ENCODE data around the gene PHLPP1. TPM values are rescaled to one million over a fixed set of nuclear protein-coding genes. Genes with fewer than 3 reads are reported as not detected.

The PHLPP1 gene
- total RNA-seq, 1 donor from 2014 or later: 13.3 TPM

- DNase-seq (ENCODE audit: low read depth): no peak
- no peaks in the 10 kb centered on the region for H3K36me3 ChIP-seq (ENCODE audit: insufficient read depth, low read length)
- no peak overlapping the region for H3K4me3 Mint-ChIP-seq (ENCODE audit: unreplicated experiment)
- peaks cover 64% of the 10 kb centered on the region for H3K4me1 Mint-ChIP-seq (ENCODE audit: low read depth, unreplicated experiment)
- no peaks in the 10 kb centered on the region for H3K36me3 Mint-ChIP-seq (ENCODE audit: low read depth, unreplicated experiment)
- no peak for FAIRE-seq
- no peaks in the 10 kb centered on the region for H3K9me3 Mint-ChIP-seq (ENCODE audit: unreplicated experiment)
- no peaks in the 10 kb centered on the region for H3K27me3 Mint-ChIP-seq (ENCODE audit: low read depth, unreplicated experiment)
- peak overlapping the region; percentile 34 for H3K27ac Mint-ChIP-seq (ENCODE audit: unreplicated experiment)
- H3K79me2 ChIP-seq (ENCODE audit: insufficient read depth, low read length): peaks cover 55% of the 10 kb centered on the region
- peaks cover 6% of the 10 kb centered on the region for H4K20me1 ChIP-seq (ENCODE audit: insufficient read depth, low read length)
- H3K9ac ChIP-seq (ENCODE audit: low read length): no peak overlapping the region
- H3K4me1 ChIP-seq (ENCODE audit: insufficient read depth, low read length): peaks cover 7% of the 10 kb centered on the region
- H3K27me3 ChIP-seq (ENCODE audit: insufficient read depth, low read length): no peaks in the 10 kb centered on the region
- no peak for TF ChIP-seq CTCF (IDR thresholded peaks at IDR 0.05; ENCODE audit: insufficient read depth, low read depth, low read length)
- no peak for TF ChIP-seq EZH2 (IDR thresholded peaks at IDR 0.05; ENCODE audit: insufficient read depth, low read length)
- H3K27ac ChIP-seq (ENCODE audit: low read depth, low read length): no peak overlapping the region
- H3K4me2 ChIP-seq (ENCODE audit: low read length): no peak overlapping the region
- H2AFZ ChIP-seq (ENCODE audit: low read depth, low read length): no peak overlapping the region
- H3K9me3 ChIP-seq (ENCODE audit: insufficient read depth, low read depth, low read length): no peaks in the 10 kb centered on the region
- H3K4me3 ChIP-seq (ENCODE audit: insufficient read depth, low read depth, low read length): no peak overlapping the region
These were observed 72.8 kb downstream of the PHLPP1 start for GRCh38 chr18:62788111-62788510.

- Mint-ChIP-seq H3K9me3 (ENCODE audit: unreplicated experiment) (no peaks in the 10 kb centered on the region), H3K27ac (ENCODE audit: unreplicated experiment) (peak overlapping the region; percentile 64), H3K36me3 (ENCODE audit: low read depth, unreplicated experiment) (no peaks in the 10 kb centered on the region), H3K27me3 (ENCODE audit: low read depth, unreplicated experiment) (no peaks in the 10 kb centered on the region), H3K4me1 (ENCODE audit: low read depth, unreplicated experiment) (peaks cover 60% of the 10 kb centered on the region), H3K4me3 (ENCODE audit: unreplicated experiment) (peak overlapping the region; percentile 36)
- DNase-seq (ENCODE audit: low read depth) (peak; percentile 50), FAIRE-seq (no peak)
- Histone ChIP-seq H3K27me3 (ENCODE audit: insufficient read depth, low read length) (no peaks in the 10 kb centered on the region), H3K27ac (ENCODE audit: low read depth, low read length) (no peak overlapping the region), H2AFZ (ENCODE audit: low read depth, low read length) (no peak overlapping the region), H4K20me1 (ENCODE audit: insufficient read depth, low read length) (peaks cover 6% of the 10 kb centered on the region), H3K9ac (ENCODE audit: low read length) (no peak overlapping the region), H3K79me2 (ENCODE audit: insufficient read depth, low read length) (peaks cover 59% of the 10 kb centered on the region), H3K4me1 (ENCODE audit: insufficient read depth, low read length) (peaks cover 7% of the 10 kb centered on the region), H3K4me3 (ENCODE audit: insufficient read depth, low read depth, low read length) (no peak overlapping the region), H3K36me3 (ENCODE audit: insufficient read depth, low read length) (no peaks in the 10 kb centered on the region), H3K4me2 (ENCODE audit: low read length) (no peak overlapping the region), H3K9me3 (ENCODE audit: insufficient read depth, low read depth, low read length) (no peaks in the 10 kb centered on the region)
- no peak for TF ChIP-seq CTCF (IDR thresholded peaks at IDR 0.05; ENCODE audit: insufficient read depth, low read depth, low read length)
- no peak for TF ChIP-seq EZH2 (IDR thresholded peaks at IDR 0.05; ENCODE audit: insufficient read depth, low read length)
These were observed 73.5 kb downstream of the PHLPP1 start for GRCh38 chr18:62788876-62789275.

GRCh38 chr18:62790871-62791772 is 75.8 kb downstream of the PHLPP1 start:
- no peak for TF ChIP-seq EZH2 (IDR thresholded peaks at IDR 0.05; ENCODE audit: insufficient read depth, low read length)
- no peak for TF ChIP-seq CTCF (IDR thresholded peaks at IDR 0.05; ENCODE audit: insufficient read depth, low read depth, low read length)
- no peak overlapping the region for H2AFZ ChIP-seq (ENCODE audit: low read depth, low read length)
- H3K27me3 ChIP-seq (ENCODE audit: insufficient read depth, low read length): no peaks in the 10 kb centered on the region
- H3K27ac ChIP-seq (ENCODE audit: low read depth, low read length): no peak overlapping the region
- peaks cover 50% of the 10 kb centered on the region for H3K79me2 ChIP-seq (ENCODE audit: insufficient read depth, low read length)
- peak overlapping the region; percentile 37 for H3K27ac Mint-ChIP-seq (ENCODE audit: unreplicated experiment)
- no peaks in the 10 kb centered on the region for H4K20me1 ChIP-seq (ENCODE audit: insufficient read depth, low read length)
- peak overlapping the region; percentile 1 for H3K4me3 Mint-ChIP-seq (ENCODE audit: unreplicated experiment)
- no peaks in the 10 kb centered on the region for H3K36me3 ChIP-seq (ENCODE audit: insufficient read depth, low read length)
- DNase-seq (ENCODE audit: low read depth) (peak; percentile 74), FAIRE-seq (no peak)
- H3K4me2 ChIP-seq (ENCODE audit: low read length): peak overlapping the region; percentile 74
- H3K4me1 ChIP-seq (ENCODE audit: insufficient read depth, low read length): peaks cover 2% of the 10 kb centered on the region
- no peaks in the 10 kb centered on the region for H3K27me3 Mint-ChIP-seq (ENCODE audit: low read depth, unreplicated experiment)
- no peaks in the 10 kb centered on the region for H3K9me3 Mint-ChIP-seq (ENCODE audit: unreplicated experiment)
- no peaks in the 10 kb centered on the region for H3K36me3 Mint-ChIP-seq (ENCODE audit: low read depth, unreplicated experiment)
- peaks cover 41% of the 10 kb centered on the region for H3K4me1 Mint-ChIP-seq (ENCODE audit: low read depth, unreplicated experiment)
- H3K4me3 ChIP-seq (ENCODE audit: insufficient read depth, low read depth, low read length): no peak overlapping the region
- H3K9me3 ChIP-seq (ENCODE audit: insufficient read depth, low read depth, low read length): no peaks in the 10 kb centered on the region
- no peak overlapping the region for H3K9ac ChIP-seq (ENCODE audit: low read length)

Measured in astrocyte (in vitro differentiated cells and primary cell).